Stimulated activated CD4-positive, alpha-beta T cell treated with anti-CD3 and anti-CD28 coated beads, Interleukin-1b, Interleukin-23, amount 100 ng/mL, for 24 hours (primary cell): ENCODE data around the gene OSCP1.

Experiments used
- DNase-seq, 4 experiments: peaks; one replicate each; pipeline ENCODE4 v3.0.0-alpha.2; 2020; ENCODE audit warnings: low read depth in 4 of 4, low spot score in 1 of 4

The OSCP1 gene

GRCh38 chr1:36386265-36387140, 63.7 kb downstream of the OSCP1 start:
- peak; percentile 69 to 89 (median 80) for DNase-seq

- DNase-seq: peak; percentile 95 to 99 (median 96)
Observed at GRCh38 chr1:36385410-36386264, 64.6 kb downstream of the OSCP1 start, which contains the start of gene STK40. TSS of gene STK40 (minus strand) at chr1:36385924. CDS start at chr1:36361332, 24,592 bp downstream.

DNA sequence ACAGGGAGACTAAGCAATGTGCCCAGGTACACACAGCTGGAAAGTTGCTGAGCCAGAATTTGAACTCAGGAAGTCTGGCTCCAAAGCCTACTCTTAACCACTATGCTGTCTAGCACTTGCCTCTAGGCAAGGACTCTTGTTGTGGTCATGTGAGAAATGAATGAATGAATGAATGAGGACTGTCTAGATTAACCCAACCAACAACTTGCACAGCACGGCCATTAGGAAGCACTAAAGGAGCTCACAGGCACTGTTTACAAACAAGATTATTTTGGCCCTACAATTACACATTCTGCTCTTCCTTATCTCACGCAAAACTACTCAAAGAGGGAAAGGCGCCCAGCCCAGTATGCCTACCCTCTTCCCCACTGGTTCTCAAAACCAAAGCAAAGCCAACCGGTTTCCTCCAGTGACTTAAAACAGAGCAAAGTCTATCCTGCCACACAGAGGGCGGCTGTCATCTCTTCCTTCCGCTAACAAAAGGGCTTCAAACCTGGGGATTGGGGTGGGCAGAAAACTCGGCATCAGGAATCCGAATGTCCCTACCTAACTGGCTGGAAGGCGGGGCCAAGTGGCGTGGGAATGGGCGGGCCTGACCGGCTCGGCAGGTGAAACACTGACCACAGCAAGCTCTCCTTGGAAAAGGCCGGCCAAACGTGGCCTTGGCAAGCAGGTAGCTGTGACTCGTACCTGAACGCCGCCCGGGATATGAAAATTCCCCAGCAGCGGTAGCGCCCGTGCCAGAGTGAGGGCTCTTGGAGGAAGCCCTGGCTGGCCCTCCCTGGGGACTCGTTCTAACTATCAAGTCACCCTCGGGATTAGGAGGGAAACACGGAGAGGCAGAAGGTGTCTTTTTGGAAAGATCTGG, 65.5 kb downstream of the OSCP1 start:
- DNase-seq: peak in 1 of 4 experiments; percentile 13

DNA sequence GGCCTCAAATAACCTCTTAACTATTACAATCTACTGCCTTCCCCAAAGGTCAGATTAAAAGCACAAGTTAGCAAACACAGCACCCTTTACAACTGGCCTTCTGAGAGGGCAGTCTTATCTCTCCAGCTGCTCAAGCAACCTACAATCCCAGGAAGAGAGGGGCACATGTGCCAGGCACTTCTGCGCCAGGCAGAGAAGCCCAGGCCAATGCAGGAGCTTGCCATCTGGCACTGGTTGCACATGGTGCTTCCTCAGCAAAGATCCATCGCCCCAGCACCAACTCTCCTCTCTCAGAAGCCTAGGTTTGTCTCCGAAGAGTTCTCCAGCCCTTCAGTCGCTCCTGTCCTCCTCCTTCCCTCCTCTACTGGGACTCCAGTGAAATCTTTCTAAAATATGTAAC, 67.0 kb downstream of the OSCP1 start:
- no peak for DNase-seq

DNA sequence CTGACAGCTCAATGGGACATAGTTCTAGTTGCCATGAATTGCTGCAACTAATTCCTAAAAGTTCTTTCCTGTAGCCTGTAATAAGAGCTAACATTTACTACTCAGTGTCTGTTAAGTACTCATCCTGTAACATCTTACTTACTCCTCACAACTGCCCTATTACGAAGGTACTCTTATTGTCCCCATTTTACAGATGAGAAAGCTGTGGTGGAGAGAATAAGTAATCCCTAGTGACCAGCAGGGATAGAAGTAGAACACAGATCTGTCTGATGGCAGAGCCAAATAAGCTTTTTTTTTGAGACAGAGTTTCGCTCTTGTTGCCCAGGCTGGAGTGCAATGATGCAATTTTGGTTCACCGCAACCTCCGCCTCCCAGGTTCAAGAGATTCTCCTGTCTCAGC, 67.6 kb downstream of the OSCP1 start:
- no peak for DNase-seq

DNA sequence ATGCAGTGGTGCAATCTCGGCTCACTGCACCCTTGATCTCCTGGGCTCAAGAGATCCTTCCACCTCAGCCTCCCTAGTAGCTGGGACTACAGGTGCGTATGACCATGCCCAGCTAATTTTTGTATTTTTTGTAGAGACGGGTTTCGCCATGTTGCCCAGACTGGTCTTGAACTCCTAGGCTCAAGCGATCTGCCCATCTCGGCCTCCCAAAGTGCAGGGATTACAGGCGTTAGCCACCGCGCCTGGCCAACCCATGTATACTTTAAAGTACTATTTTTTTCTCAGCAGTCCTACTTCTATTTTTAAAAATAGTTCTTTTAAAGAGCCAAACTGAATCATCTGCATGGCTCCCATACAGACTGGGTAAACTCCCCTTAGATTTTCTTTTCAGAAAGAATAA, 68.0 kb downstream of the OSCP1 start:
- no peak for DNase-seq

DNA sequence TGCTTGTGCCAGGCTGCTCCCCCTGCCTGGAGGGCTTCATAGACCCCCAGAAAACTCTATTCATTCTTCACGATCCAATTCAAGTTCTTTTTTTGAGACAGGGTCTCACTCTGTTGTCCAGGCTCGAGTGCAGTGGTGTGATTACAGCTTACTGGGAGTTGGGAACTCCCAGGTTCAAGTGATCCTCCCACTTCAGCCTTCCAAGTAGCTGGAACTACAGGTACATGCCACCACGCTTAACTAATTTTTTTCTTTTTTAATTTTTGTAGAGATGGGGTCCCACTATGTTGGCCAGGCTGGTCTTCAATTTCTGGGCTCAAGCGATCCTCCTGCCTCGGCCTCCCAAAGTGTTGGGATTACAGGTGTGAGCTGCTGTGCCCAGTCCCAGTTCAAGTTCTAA, 68.8 kb downstream of the OSCP1 start:
- DNase-seq: no peak

DNA sequence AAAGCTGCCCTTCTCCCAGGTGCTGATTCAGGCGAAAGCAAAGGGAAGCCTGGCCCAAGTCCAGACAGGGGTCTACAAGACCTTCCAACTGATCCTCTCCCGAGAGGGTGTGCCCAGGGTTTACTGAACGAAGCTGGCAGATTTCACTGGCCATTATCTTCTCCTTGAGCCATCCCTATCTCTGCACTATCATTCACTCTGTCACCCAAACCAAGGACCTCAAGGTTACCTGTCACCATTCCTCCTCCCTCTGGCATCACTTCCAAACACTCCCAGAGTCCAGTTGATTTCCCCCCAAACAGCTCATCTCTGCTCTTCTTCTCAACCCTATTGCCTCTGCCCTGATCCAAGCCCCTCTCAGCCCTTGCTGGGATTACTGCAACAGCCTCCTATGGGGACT, 69.5 kb downstream of the OSCP1 start:
- no peak for DNase-seq

DNA sequence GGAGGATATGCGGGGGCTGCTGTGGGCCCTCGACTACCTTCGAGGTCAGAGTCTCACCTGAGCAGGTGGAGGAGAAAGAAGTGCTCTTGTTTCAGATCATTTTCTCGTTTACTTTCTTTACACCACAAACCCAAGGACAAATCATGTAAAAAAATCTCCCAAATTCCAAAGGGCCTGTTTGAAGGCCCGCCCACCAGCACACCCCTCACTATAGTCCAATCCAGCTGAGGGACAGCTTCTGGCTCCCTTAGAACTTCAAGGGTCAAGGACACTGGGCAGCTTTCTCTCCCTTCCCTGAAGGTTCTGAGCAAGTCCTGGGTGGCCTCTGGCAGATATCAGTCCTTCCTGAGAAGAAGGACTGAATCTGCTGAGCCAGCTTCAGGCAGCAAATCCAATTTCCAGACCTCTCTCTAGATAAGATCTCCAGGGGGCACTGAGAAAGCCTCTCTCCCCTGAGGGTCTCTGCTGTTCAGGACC, 70.1 kb downstream of the OSCP1 start:
- DNase-seq: no peak

DNA sequence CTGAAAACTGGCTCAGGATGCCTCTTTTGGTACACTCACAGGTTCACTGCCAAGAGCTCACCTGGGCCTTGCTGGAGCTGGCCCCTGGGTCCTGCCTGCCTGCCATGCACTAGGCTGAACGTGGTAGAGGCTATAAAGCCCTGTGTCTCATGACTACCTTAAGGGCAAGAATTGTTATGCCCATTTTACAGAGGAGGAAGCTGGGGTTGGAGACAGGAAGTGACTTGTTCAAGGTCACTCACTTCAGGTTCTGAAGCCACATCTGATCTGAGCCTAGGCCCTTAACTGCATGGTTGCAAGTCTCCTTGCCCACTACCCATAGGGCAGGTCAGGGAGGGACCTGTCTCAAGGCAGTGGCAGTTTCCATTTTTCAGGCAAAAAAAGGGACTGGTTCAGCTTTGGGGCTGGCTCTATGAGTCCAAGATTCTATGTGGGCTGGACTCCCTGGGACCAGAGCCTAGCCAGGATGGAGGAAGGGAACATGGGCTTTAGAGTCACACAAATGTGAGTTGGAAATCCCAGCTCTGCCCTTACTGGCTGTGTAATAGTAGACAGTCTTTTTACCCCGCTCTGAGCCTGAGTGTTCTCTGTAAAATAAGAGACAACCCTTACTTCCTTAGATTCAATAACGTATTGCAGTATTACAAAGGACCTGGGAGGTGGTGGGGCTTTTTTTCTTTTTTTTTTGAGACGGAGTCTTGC, 72.3 kb downstream of the OSCP1 start:
- no peak for DNase-seq

GRCh38 chr1:36372617-36373016, 77.6 kb downstream of the OSCP1 start:
- no peak for DNase-seq

- peak; percentile 69 to 88 (median 76) for DNase-seq
Observed at GRCh38 chr1:36369061-36369861, 81.0 kb downstream of the OSCP1 start.
